OCI-LY7 (cell line): ENCODE data around the gene EGFL7. TPM values are rescaled to one million over a fixed set of nuclear protein-coding genes. Genes with fewer than 3 reads are reported as not detected.
"Not testable (repeated sequence)": the region's sequence is repeated elsewhere in the genome, so short reads cannot be mapped to it uniquely, and the experiment has no call there.

Source experiments
- BruUV-seq: library from RNA; stranded (reverse); fragments of 400-500 nt; replicated peaks from 2 replicates; lab custom pipeline; 2021; lab: Mats Ljungman, UMichigan
- CTCF ChIA-PET: fragments of 300-600 bp; sonication (Branson Sonifier 250); formaldehyde crosslinking; loops from one replicate; lab custom pipeline; 2022; ENCODE audit warnings: antibody characterized with exemption; ENCODE audit not compliant: unreplicated experiment; lab: Charles Lee
- POLR2A ChIA-PET: fragments of 300-600 bp; sonication (Branson Sonifier 250); formaldehyde crosslinking; loops from one replicate; lab custom pipeline; 2022; ENCODE audit warnings: antibody characterized with exemption; lab: Charles Lee
- DNase-seq: peaks from one replicate; pipeline ENCODE4 v3.0.0-alpha.2; 2015; ENCODE audit warnings: low spot score
- H2AFZ ChIP-seq: fragments of 200-600 bp; sonication (generic), shearing (Covaris generic); 2 replicates; pipeline ENCODE4 v1.6.1; 2014; ENCODE audit warnings: mild to moderate bottlenecking, antibody characterized with exemption, low read length, moderate library complexity
- H3K27ac ChIP-seq: fragments of 200-600 bp; sonication (generic); 2 replicates; pipeline ENCODE4 v1.5.1; 2014; ENCODE audit warnings: mixed run types, low read depth, mild to moderate bottlenecking, moderate library complexity, low read length, inconsistent platforms; ENCODE audit not compliant: poor library complexity, severe bottlenecking
- H3K36me3 ChIP-seq: fragments of 200-600 bp; sonication (generic); 2 replicates; pipeline ENCODE4 v1.6.1; 2014; ENCODE audit warnings: mild to moderate bottlenecking, antibody characterized with exemption, low read length, moderate library complexity, mixed read lengths; ENCODE audit not compliant: insufficient read depth
- H3K4me1 ChIP-seq: fragments of 200-600 bp; sonication (generic); 2 replicates; pipeline ENCODE4 v1.5.1; 2014; ENCODE audit warnings: mild to moderate bottlenecking, low read length; ENCODE audit not compliant: insufficient read depth, poor library complexity, severe bottlenecking
- H3K4me2 ChIP-seq: fragments of 200-600 bp; sonication (generic); 2 replicates; pipeline ENCODE4 v1.6.1; 2014; ENCODE audit warnings: mild to moderate bottlenecking, low read length
- H3K4me3 ChIP-seq: fragments of 200-600 bp; sonication (generic); 2 replicates; pipeline ENCODE4 v1.5.1; 2014; ENCODE audit warnings: mild to moderate bottlenecking, low read depth, low read length; ENCODE audit not compliant: poor library complexity, severe bottlenecking
- H3K79me2 ChIP-seq: fragments of 200-600 bp; sonication (generic); 2 replicates; pipeline ENCODE4 v1.6.1; 2016; ENCODE audit warnings: low read depth, mild to moderate bottlenecking, low read length, moderate library complexity, mixed read lengths; ENCODE audit not compliant: insufficient read depth
- H3K9me2 ChIP-seq: fragments of 200-600 bp; sonication (generic); 2 replicates; pipeline ENCODE4 v1.6.1; 2016; ENCODE audit warnings: mild to moderate bottlenecking, low read length, mixed read lengths; ENCODE audit not compliant: insufficient read depth
- H3K9me3 ChIP-seq: fragments of 200-600 bp; sonication (generic); 2 replicates; pipeline ENCODE4 v1.6.1; 2014; ENCODE audit warnings: mild to moderate bottlenecking, mixed run types, low read length, mixed read lengths
- H4K20me1 ChIP-seq: fragments of 200-600 bp; sonication (generic); 2 replicates; pipeline ENCODE4 v1.6.1; 2014; ENCODE audit warnings: mild to moderate bottlenecking, antibody characterized with exemption, low read length, moderate library complexity, mixed read lengths; ENCODE audit not compliant: insufficient read depth
- CTCF ChIP-seq: fragments of 200-600 bp; sonication (generic); conservative IDR thresholded peaks from 2 replicates; pipeline ENCODE4 v1.5.1; 2014; ENCODE audit warnings: mild to moderate bottlenecking, antibody characterized with exemption, low read length, moderate library complexity, mixed read lengths
- EZH2phosphoT487 ChIP-seq: fragments of 200-600 bp; sonication (generic); IDR thresholded peaks from 2 replicates; pipeline ENCODE4 v1.6.1; 2018; ENCODE audit warnings: low read depth, borderline replicate concordance, mild to moderate bottlenecking, mixed run types, antibody characterized with exemption, low read length, moderate library complexity, mixed read lengths
- intact Hi-C: fragments of 100-400 bp; cut with micrococcal nuclease; formaldehyde crosslinking; loops from one replicate; pipeline ENCODE4 v1.10.0; 2022; ENCODE audit not compliant: unreplicated experiment
- total RNA-seq, 2 experiments: library from RNA; depleted of rRNA in 1 of 2; stranded (reverse); fragments of >200 nt in 1 of 2; shearing (Covaris generic) in 1 of 2; gene quantifications; 2 replicates each; pipeline ENCODE4 v1.2.3, GENCODE V29; 2014 to 2022

The EGFL7 gene
- total RNA-seq, 2 experiments from 2014 or later, result not detected

GRCh38 chr9:136630662-136630992 is 32.1 kb upstream of the EGFL7 start:
- TF ChIP-seq EZH2phosphoT487 (no peak), CTCF (no peak)
- no peak overlapping the region for H2AFZ ChIP-seq
- ChIA-PET CTCF (no interaction called here), POLR2A (no interaction called here)
- H3K4me3 ChIP-seq, result no peak overlapping the region
- no TSS peak for BruUV-seq
- H3K4me1 ChIP-seq, result no peaks in the 10 kb centered on the region
- DNase-seq, result no peak
- intact Hi-C loops, result no loop called here
- no peaks in the 10 kb centered on the region for H3K36me3 ChIP-seq
- H3K9me2 ChIP-seq, result no peaks in the 10 kb centered on the region
- H3K27ac ChIP-seq, result no peak overlapping the region
- H3K4me2 ChIP-seq, result no peak overlapping the region
- H4K20me1 ChIP-seq, result no peaks in the 10 kb centered on the region
- H3K9me3 ChIP-seq, result no peaks in the 10 kb centered on the region
- H3K79me2 ChIP-seq, result no peaks in the 10 kb centered on the region

GRCh38 chr9:136631038-136632000 is 31.4 kb upstream of the EGFL7 start:
- Histone ChIP-seq H3K9me3 (no peaks in the 10 kb centered on the region), H3K36me3 (no peaks in the 10 kb centered on the region), H3K79me2 (no peaks in the 10 kb centered on the region), H4K20me1 (no peaks in the 10 kb centered on the region), H2AFZ (no peak overlapping the region), H3K27ac (no peak overlapping the region), H3K4me3 (no peak overlapping the region), H3K4me2 (no peak overlapping the region), H3K9me2 (no peaks in the 10 kb centered on the region), H3K4me1 (no peaks in the 10 kb centered on the region)
- intact Hi-C loops, result loop anchor here (1.0 kb wide), 1 partner anchor 143 kb away; no protein-coding TSS in a partner anchor
- POLR2A ChIA-PET, result no interaction called here
- CTCF ChIA-PET, result interaction anchor here (1.0 kb wide), 1 partner anchor 143 kb away, joined by 6 read pairs; no protein-coding TSS in a partner anchor
- peak; percentile 85 for TF ChIP-seq CTCF
- no peak for TF ChIP-seq EZH2phosphoT487
- no TSS peak for BruUV-seq
- peak; percentile 77 for DNase-seq

- H3K79me2 ChIP-seq, H3K4me3 ChIP-seq, H3K9me3 ChIP-seq, H2AFZ ChIP-seq, H3K27ac ChIP-seq, POLR2A ChIA-PET, H3K9me2 ChIP-seq, BruUV-seq, H3K36me3 ChIP-seq, DNase-seq, H3K4me1 ChIP-seq, H4K20me1 ChIP-seq, H3K4me2 ChIP-seq, intact Hi-C loops: not testable (repeated sequence)
- CTCF ChIA-PET, result interaction anchor here (1.0 kb wide), 1 partner anchor 144 kb away, joined by 6 read pairs; no protein-coding TSS in a partner anchor
Observed at GRCh38 chr9:136632072-136632471, 30.6 kb upstream of the EGFL7 start.

GRCh38 chr9:136632491-136633106 is 30.1 kb upstream of the EGFL7 start:
- DNase-seq, intact Hi-C loops: not testable (repeated sequence)

More at GRCh38 chr9:136632491-136633106, 30.1 kb upstream of the EGFL7 start:
- H3K4me1 ChIP-seq, H3K36me3 ChIP-seq, H3K9me3 ChIP-seq, CTCF ChIA-PET, H3K9me2 ChIP-seq, H3K79me2 ChIP-seq, H3K4me3 ChIP-seq, H4K20me1 ChIP-seq, BruUV-seq, H3K27ac ChIP-seq, POLR2A ChIA-PET, H2AFZ ChIP-seq, H3K4me2 ChIP-seq: not testable (repeated sequence)
